OCI-LY1 (cell line): Measurements from ENCODE around the gene PUM1.

ENCODE experiments used
- H2AFZ ChIP-seq: fragments of 200-600 bp; sonication (generic), shearing (Covaris generic); 2 replicates; pipeline ENCODE4 v1.6.0; 2014; ENCODE audit warnings: antibody characterized with exemption, mild to moderate bottlenecking, low read length
- H3F3A ChIP-seq: fragments of 200-600 bp; sonication (generic), shearing (Covaris generic); 2 replicates; pipeline ENCODE4 v1.6.0; 2014; ENCODE audit warnings: mild to moderate bottlenecking, antibody characterized with exemption, low read length, moderate library complexity; ENCODE audit not compliant: insufficient read depth
- H3K27ac ChIP-seq: fragments of 200-600 bp; sonication (generic); 2 replicates; pipeline ENCODE4 v1.5.1; 2014; ENCODE audit warnings: low read length, mixed run types, mild to moderate bottlenecking, low read depth; ENCODE audit not compliant: poor library complexity, severe bottlenecking
- H3K27me3 ChIP-seq: fragments of 200-600 bp; sonication (generic); 2 replicates; pipeline ENCODE4 v1.6.0; 2014; ENCODE audit warnings: antibody characterized with exemption, mild to moderate bottlenecking, low read length, moderate library complexity; ENCODE audit not compliant: insufficient read depth
- H3K36me3 ChIP-seq: fragments of 200-600 bp; sonication (generic); 2 replicates; pipeline ENCODE4 v1.6.1; 2014; ENCODE audit warnings: mild to moderate bottlenecking, antibody characterized with exemption, low read length, moderate library complexity, mixed read lengths; ENCODE audit not compliant: insufficient read depth
- H3K4me1 ChIP-seq: fragments of 200-600 bp; sonication (generic); 2 replicates; pipeline ENCODE4 v1.5.1; 2014; ENCODE audit warnings: mild to moderate bottlenecking, low read length, moderate library complexity; ENCODE audit not compliant: insufficient read depth, severe bottlenecking
- H3K4me2 ChIP-seq: fragments of 200-600 bp; sonication (generic), shearing (Covaris generic); 2 replicates; pipeline ENCODE4 v1.6.1; 2014; ENCODE audit warnings: low read length
- H3K4me3 ChIP-seq: fragments of 200-600 bp; sonication (generic); 2 replicates; pipeline ENCODE4 v1.5.1; 2014; ENCODE audit warnings: low read length, low read depth, mild to moderate bottlenecking, mixed read lengths; ENCODE audit not compliant: poor library complexity, severe bottlenecking
- H3K79me2 ChIP-seq: fragments of 200-600 bp; shearing (Covaris generic); 2 replicates; pipeline ENCODE4 v1.6.1; 2016; ENCODE audit warnings: mixed run types, low read length, mixed read lengths; ENCODE audit not compliant: insufficient read depth
- H3K9ac ChIP-seq: fragments of 200-600 bp; sonication (generic), shearing (Covaris generic); 2 replicates; pipeline ENCODE4 v1.6.1; 2014; ENCODE audit warnings: mild to moderate bottlenecking, low read length, mixed read lengths
- H3K9me2 ChIP-seq: fragments of 200-600 bp; sonication (generic), shearing (Covaris generic); 2 replicates; pipeline ENCODE4 v1.6.1; 2014; ENCODE audit warnings: low read depth, mild to moderate bottlenecking, low read length, mixed read lengths
- H3K9me3 ChIP-seq: fragments of 200-600 bp; shearing (Covaris generic); 2 replicates; pipeline ENCODE4 v1.6.1; 2014; ENCODE audit warnings: low read length, mixed read lengths
- H4K20me1 ChIP-seq: fragments of 200-600 bp; sonication (generic), shearing (Covaris generic); 2 replicates; pipeline ENCODE4 v1.6.0; 2016; ENCODE audit warnings: mild to moderate bottlenecking, low read length; ENCODE audit not compliant: insufficient read depth
- EZH2 ChIP-seq: fragments of 200-600 bp; sonication (generic), shearing (Covaris generic); IDR thresholded peaks from 2 replicates; pipeline ENCODE4 v1.8.0; 2017; ENCODE audit warnings: borderline replicate concordance, mixed run types, mild to moderate bottlenecking, antibody characterized with exemption, low read length, moderate library complexity, mixed read lengths
- TF ChIP-seq, protein P1 (sequence below): fragments of 200-600 bp; sonication (generic), shearing (Covaris generic); IDR thresholded peaks from 2 replicates; pipeline ENCODE4 v1.5.1; 2017; ENCODE audit warnings: mild to moderate bottlenecking, antibody characterized with exemption, low read length, moderate library complexity, mixed read lengths

PUM1 gene

DNA sequence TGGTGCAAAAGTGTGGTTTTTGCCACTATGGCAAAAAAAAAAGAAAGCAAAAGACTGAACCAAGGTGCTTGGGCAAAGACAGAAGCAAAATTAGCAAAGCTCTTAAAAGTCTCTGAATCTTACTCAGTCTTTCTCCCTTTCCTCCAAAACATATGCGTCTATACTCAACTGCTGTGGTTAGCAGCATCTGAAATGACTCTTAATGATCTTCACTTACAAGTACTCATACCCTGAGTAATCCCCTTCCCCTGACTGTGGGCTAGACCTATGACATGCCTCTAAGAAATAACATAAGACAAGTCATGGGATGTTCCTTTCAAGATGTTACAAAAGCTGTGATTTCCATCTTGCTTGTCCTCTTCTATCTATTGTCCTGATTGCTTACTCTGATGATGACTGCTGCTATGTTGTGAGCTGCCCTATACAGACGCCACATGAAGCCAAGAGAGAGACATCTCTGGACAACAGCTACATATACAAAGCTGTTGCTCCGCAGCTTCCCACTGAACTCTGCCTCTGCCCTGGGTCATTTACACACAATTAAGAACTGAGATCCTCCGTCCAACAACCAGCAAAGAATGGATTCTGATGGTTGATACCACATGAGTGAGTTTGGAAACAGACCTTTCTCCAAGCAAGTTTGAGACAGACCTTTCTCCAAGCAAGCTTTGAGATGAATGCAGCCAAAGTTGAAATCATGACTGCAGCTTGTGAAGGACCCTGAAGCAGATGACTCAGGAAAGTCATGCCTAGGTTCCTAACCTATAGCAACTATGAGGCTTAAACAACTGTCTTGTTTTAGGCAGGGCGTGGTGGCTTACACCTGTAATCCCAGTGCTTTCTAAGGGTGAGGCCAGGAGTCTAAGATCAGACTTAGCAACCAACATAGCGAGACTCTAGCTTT, 55.2 kb downstream of the PUM1 start:
- TF ChIP-seq EZH2: no peak
- TF ChIP-seq, protein P1, sequence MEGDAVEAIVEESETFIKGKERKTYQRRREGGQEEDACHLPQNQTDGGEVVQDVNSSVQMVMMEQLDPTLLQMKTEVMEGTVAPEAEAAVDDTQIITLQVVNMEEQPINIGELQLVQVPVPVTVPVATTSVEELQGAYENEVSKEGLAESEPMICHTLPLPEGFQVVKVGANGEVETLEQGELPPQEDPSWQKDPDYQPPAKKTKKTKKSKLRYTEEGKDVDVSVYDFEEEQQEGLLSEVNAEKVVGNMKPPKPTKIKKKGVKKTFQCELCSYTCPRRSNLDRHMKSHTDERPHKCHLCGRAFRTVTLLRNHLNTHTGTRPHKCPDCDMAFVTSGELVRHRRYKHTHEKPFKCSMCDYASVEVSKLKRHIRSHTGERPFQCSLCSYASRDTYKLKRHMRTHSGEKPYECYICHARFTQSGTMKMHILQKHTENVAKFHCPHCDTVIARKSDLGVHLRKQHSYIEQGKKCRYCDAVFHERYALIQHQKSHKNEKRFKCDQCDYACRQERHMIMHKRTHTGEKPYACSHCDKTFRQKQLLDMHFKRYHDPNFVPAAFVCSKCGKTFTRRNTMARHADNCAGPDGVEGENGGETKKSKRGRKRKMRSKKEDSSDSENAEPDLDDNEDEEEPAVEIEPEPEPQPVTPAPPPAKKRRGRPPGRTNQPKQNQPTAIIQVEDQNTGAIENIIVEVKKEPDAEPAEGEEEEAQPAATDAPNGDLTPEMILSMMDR: no peak
- H3K4me1 ChIP-seq: peaks cover 45% of the 10 kb centered on the region
- H3K27me3 ChIP-seq: no peaks in the 10 kb centered on the region
- H3K36me3 ChIP-seq: peaks cover 37% of the 10 kb centered on the region
- no peaks in the 10 kb centered on the region for H4K20me1 ChIP-seq
- no peak overlapping the region for H3K4me2 ChIP-seq
- H3K79me2 ChIP-seq: peaks cover 90% of the 10 kb centered on the region
- H3K27ac ChIP-seq: no peak overlapping the region
- no peaks in the 10 kb centered on the region for H3K9me2 ChIP-seq
- H3F3A ChIP-seq: no peaks in the 10 kb centered on the region
- no peak overlapping the region for H3K4me3 ChIP-seq
- no peak overlapping the region for H2AFZ ChIP-seq
- H3K9ac ChIP-seq: no peak overlapping the region
- H3K9me3 ChIP-seq: no peaks in the 10 kb centered on the region

DNA sequence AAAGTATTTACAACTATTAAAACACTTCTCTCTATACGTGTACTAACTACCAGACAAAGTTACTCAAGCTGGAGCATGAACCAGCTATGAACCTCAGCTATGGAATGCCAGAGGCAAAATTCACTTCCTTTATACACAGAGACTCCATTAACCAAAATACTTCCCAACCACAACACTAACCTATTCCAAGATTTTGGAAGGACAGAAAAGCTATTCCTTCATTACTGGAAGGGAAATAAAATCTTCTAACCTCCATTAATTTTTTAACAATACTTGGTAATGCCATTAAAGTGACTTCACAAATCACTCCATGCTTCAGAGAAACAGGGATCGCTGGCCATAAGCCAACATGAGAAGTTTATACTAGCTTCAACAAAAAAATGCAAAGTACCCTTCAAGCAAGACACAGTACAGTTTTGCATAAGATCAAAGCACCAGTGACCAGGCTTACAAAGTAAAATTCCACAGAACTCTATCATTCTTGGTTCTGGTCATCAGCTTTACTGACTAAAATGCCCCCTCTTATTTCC, 58.0 kb downstream of the PUM1 start:
- H3K9me3 ChIP-seq: no peaks in the 10 kb centered on the region
- H3K36me3 ChIP-seq: peaks cover 65% of the 10 kb centered on the region
- no peak overlapping the region for H2AFZ ChIP-seq
- no peak overlapping the region for H3K27ac ChIP-seq
- no peaks in the 10 kb centered on the region for H3K9me2 ChIP-seq
- no peaks in the 10 kb centered on the region for H4K20me1 ChIP-seq
- no peak overlapping the region for H3K4me3 ChIP-seq
- no peak overlapping the region for H3K9ac ChIP-seq
- no peak overlapping the region for H3K4me2 ChIP-seq
- H3K27me3 ChIP-seq: no peaks in the 10 kb centered on the region
- TF ChIP-seq EZH2: no peak
- TF ChIP-seq, protein P1: no peak
- H3K4me1 ChIP-seq: peaks cover 26% of the 10 kb centered on the region
- H3K79me2 ChIP-seq: peaks cover 71% of the 10 kb centered on the region
- no peaks in the 10 kb centered on the region for H3F3A ChIP-seq

DNA sequence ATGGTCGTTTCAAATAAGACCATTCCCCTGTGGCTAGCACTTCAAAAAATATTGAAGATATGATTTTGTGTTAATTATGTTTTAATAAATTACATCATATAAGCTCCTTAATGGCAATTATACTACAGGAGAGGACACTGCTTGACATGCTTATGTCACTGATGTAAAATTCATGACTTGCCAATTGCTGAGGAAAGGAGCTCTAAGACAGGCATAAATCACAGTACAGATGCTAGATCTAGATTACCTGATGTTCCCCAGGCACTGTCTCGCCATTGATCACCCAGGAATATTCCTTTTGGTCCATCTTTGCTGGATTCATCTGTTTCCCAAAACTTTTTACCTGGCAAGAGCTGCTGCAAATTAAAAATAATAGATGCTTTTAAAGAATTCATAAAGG, 58.8 kb downstream of the PUM1 start:
- TF ChIP-seq, protein P1: no peak
- no peak for TF ChIP-seq EZH2
- H3K27me3 ChIP-seq: no peaks in the 10 kb centered on the region
- peaks cover 63% of the 10 kb centered on the region for H3K79me2 ChIP-seq
- H2AFZ ChIP-seq: no peak overlapping the region
- peaks cover 73% of the 10 kb centered on the region for H3K36me3 ChIP-seq
- no peaks in the 10 kb centered on the region for H3K9me3 ChIP-seq
- no peaks in the 10 kb centered on the region for H3F3A ChIP-seq
- H4K20me1 ChIP-seq: no peaks in the 10 kb centered on the region
- H3K4me1 ChIP-seq: peaks cover 23% of the 10 kb centered on the region
- no peaks in the 10 kb centered on the region for H3K9me2 ChIP-seq
- no peak overlapping the region for H3K4me3 ChIP-seq
- no peak overlapping the region for H3K27ac ChIP-seq
- H3K9ac ChIP-seq: no peak overlapping the region
- H3K4me2 ChIP-seq: no peak overlapping the region
